Measurements from ENCODE around the gene ARHGEF4.

The ARHGEF4 gene

GRCh38 chr2:130841741-130842365, 5.1 kb downstream of the ARHGEF4 start:
- H3K4me3 ChIP-seq (ENCODE audit: low read length) = no peak overlapping the region
- no peak for DNase-seq (ENCODE audit: low read depth)
- TF ChIP-seq CTCF (conservative IDR thresholded peaks at IDR 0.05; ENCODE audit: low read length) = no peak

- DNase-seq (ENCODE audit: low read depth) = no peak
- no peak for TF ChIP-seq CTCF (conservative IDR thresholded peaks at IDR 0.05; ENCODE audit: low read length)
- H3K4me3 ChIP-seq (ENCODE audit: low read length) = no peak overlapping the region
These were observed 6.1 kb downstream of the ARHGEF4 start for GRCh38 chr2:130842770-130843169.

- TF ChIP-seq CTCF (conservative IDR thresholded peaks at IDR 0.05; ENCODE audit: low read length) = no peak
- DNase-seq (ENCODE audit: low read depth) = no peak
- H3K4me3 ChIP-seq (ENCODE audit: low read length) = no peak overlapping the region
These were observed 6.7 kb downstream of the ARHGEF4 start for GRCh38 chr2:130843321-130843985.

- DNase-seq (ENCODE audit: low read depth) = no peak
- no peak overlapping the region for H3K4me3 ChIP-seq (ENCODE audit: low read length)
- TF ChIP-seq CTCF (conservative IDR thresholded peaks at IDR 0.05; ENCODE audit: low read length) = no peak
These were observed 7.4 kb downstream of the ARHGEF4 start for GRCh38 chr2:130844161-130844560.

- no peak for TF ChIP-seq CTCF (conservative IDR thresholded peaks at IDR 0.05; ENCODE audit: low read length)
- DNase-seq (ENCODE audit: low read depth) = no peak
- no peak overlapping the region for H3K4me3 ChIP-seq (ENCODE audit: low read length)
These were observed 8.9 kb downstream of the ARHGEF4 start for GRCh38 chr2:130845505-130846085.

- no peak for TF ChIP-seq CTCF (conservative IDR thresholded peaks at IDR 0.05; ENCODE audit: low read length)
- DNase-seq (ENCODE audit: low read depth) = no peak
- H3K4me3 ChIP-seq (ENCODE audit: low read length) = no peak overlapping the region
These were observed 9.5 kb downstream of the ARHGEF4 start for GRCh38 chr2:130846233-130846632.
